ENCODE results near the gene SLC12A8. TPM values are rescaled to one million over a fixed set of nuclear protein-coding genes. Genes with fewer than 3 reads are reported as not detected.

SLC12A8 gene
- polyA plus RNA-seq, 4 donors: 0.81 to 25.4 (median 4.9) TPM

GRCh38 chr3:125043599-125044151 lies 168.9 kb downstream of the SLC12A8 start:
- H3K4me1 ChIP-seq (ENCODE audit: control insufficient read depth in 3 of 3, insufficient read depth in 2 of 3, low read depth in 1 of 3, low read length in 2 of 3): peaks cover 0 to 16% (median 10%) of the 10 kb centered on the region in 3 donors
- H3K27ac ChIP-seq (ENCODE audit: low read depth in 1 of 3, low read length in 2 of 3): peak overlapping the region in 2 of 3 donors; percentile 32 to 88
- FAIRE-seq: no peak

GRCh38 chr3:125042725-125043406 lies 169.7 kb downstream of the SLC12A8 start:
- Histone ChIP-seq H3K27me3 (ENCODE audit: control insufficient read depth in 3 of 3, insufficient read depth in 3 of 3, low read length in 3 of 3) (no peaks in the 10 kb centered on the region), H3K4me3 (ENCODE audit: low read depth in 1 of 3, low read length in 3 of 3) (no peak overlapping the region), H3K36me3 (ENCODE audit: control insufficient read depth in 3 of 3, insufficient read depth in 2 of 3, low read depth in 1 of 3, low read length in 3 of 3) (peaks cover 0 to 7% (median 0%) of the 10 kb centered on the region in 3 donors), H3K9me3 (ENCODE audit: control insufficient read depth in 2 of 2, insufficient read depth in 1 of 2, low read depth in 1 of 2, low read length in 1 of 2) (no peaks in the 10 kb centered on the region), H3K27ac (ENCODE audit: low read depth in 1 of 3, low read length in 2 of 3) (peak overlapping the region; percentile 1 to 88 (median 32)), H3K4me1 (ENCODE audit: control insufficient read depth in 3 of 3, insufficient read depth in 2 of 3, low read depth in 1 of 3, low read length in 2 of 3) (peaks cover 0 to 16% (median 10%) of the 10 kb centered on the region in 3 donors)
- DNase-seq (no peak), FAIRE-seq (no peak)
- WGBS, 3 donors: 57 to 85% (median 77%) methylated on average over 17 of the region's 17 CpGs

More at GRCh38 chr3:125043599-125044151, 168.9 kb downstream of the SLC12A8 start:
- peaks cover 0 to 9% (median 0%) of the 10 kb centered on the region in 3 donors for H3K36me3 ChIP-seq (ENCODE audit: control insufficient read depth in 3 of 3, insufficient read depth in 2 of 3, low read depth in 1 of 3, low read length in 3 of 3)
- WGBS, 3 donors: 61 to 77% (median 74%) methylated on average over 19 to 20 of the region's 20 CpGs
- no peaks in the 10 kb centered on the region for H3K9me3 ChIP-seq (ENCODE audit: control insufficient read depth in 2 of 2, insufficient read depth in 1 of 2, low read depth in 1 of 2, low read length in 1 of 2)
- H3K27me3 ChIP-seq (ENCODE audit: control insufficient read depth in 3 of 3, insufficient read depth in 3 of 3, low read length in 3 of 3): no peaks in the 10 kb centered on the region
- DNase-seq: no peak
- no peak overlapping the region for H3K4me3 ChIP-seq (ENCODE audit: low read depth in 1 of 3, low read length in 3 of 3)

- DNase-seq (no peak), FAIRE-seq (no peak)
- Histone ChIP-seq H3K27me3 (ENCODE audit: control insufficient read depth in 3 of 3, insufficient read depth in 3 of 3, low read length in 3 of 3) (no peaks in the 10 kb centered on the region), H3K9me3 (ENCODE audit: control insufficient read depth in 2 of 2, insufficient read depth in 1 of 2, low read depth in 1 of 2, low read length in 1 of 2) (peaks cover 0 to 7% of the 10 kb centered on the region in 2 donors), H3K4me1 (ENCODE audit: control insufficient read depth in 3 of 3, insufficient read depth in 2 of 3, low read depth in 1 of 3, low read length in 2 of 3) (peaks cover 0 to 10% (median 7%) of the 10 kb centered on the region in 3 donors), H3K4me3 (ENCODE audit: low read depth in 1 of 3, low read length in 3 of 3) (no peak overlapping the region), H3K27ac (ENCODE audit: low read depth in 1 of 3, low read length in 2 of 3) (peak overlapping the region in 2 of 3 donors; percentile 10 to 67), H3K36me3 (ENCODE audit: control insufficient read depth in 3 of 3, insufficient read depth in 2 of 3, low read depth in 1 of 3, low read length in 3 of 3) (peaks cover 0 to 3% (median 0%) of the 10 kb centered on the region in 3 donors)
- 63 to 76% (median 71%) methylated on average over 11 of the region's 11 CpGs for WGBS, 3 donors
Observed at GRCh38 chr3:125039131-125040100, 173.1 kb downstream of the SLC12A8 start.

GRCh38 chr3:125037498-125038150 lies 174.9 kb downstream of the SLC12A8 start:
- Histone ChIP-seq H3K27me3 (ENCODE audit: control insufficient read depth in 3 of 3, insufficient read depth in 3 of 3, low read length in 3 of 3) (no peaks in the 10 kb centered on the region), H3K9me3 (ENCODE audit: control insufficient read depth in 2 of 2, insufficient read depth in 1 of 2, low read depth in 1 of 2, low read length in 1 of 2) (peaks cover 0 to 8% of the 10 kb centered on the region in 2 donors), H3K27ac (ENCODE audit: low read depth in 1 of 3, low read length in 2 of 3) (no peak overlapping the region), H3K4me3 (ENCODE audit: low read depth in 1 of 3, low read length in 3 of 3) (no peak overlapping the region), H3K36me3 (ENCODE audit: control insufficient read depth in 3 of 3, insufficient read depth in 2 of 3, low read depth in 1 of 3, low read length in 3 of 3) (no peaks in the 10 kb centered on the region), H3K4me1 (ENCODE audit: control insufficient read depth in 3 of 3, insufficient read depth in 2 of 3, low read depth in 1 of 3, low read length in 2 of 3) (peaks cover 0 to 3% (median 2%) of the 10 kb centered on the region in 3 donors)
- no peak for DNase-seq
- FAIRE-seq: no peak
- WGBS, 3 donors: 84 to 88% (median 86%) methylated on average over 2 of the region's 2 CpGs

DNA sequence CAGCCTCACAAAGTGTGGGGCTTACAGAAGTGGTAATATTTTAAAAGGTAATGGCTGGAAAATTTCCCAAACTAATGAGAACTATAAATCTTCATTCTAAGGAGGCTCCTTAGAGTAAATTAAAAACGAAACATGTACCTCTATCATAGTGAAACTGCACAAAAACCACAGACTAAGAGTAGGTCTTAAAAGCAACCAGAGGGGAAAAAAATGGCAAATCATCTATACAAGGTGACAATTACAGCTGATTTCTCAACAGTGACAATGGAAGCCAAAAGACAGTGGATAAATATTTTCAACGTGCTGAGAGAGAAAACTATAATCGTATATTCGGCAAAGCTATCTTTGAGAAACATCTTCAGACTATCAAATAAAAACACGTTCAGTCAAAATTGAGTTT lies 177.3 kb downstream of the SLC12A8 start:
- no peak for FAIRE-seq
- Histone ChIP-seq H3K4me3 (ENCODE audit: low read depth in 1 of 3, low read length in 3 of 3) (no peak overlapping the region), H3K4me1 (ENCODE audit: control insufficient read depth in 3 of 3, insufficient read depth in 2 of 3, low read depth in 1 of 3, low read length in 2 of 3) (peaks cover 0 to 3% (median 0%) of the 10 kb centered on the region in 3 donors), H3K27me3 (ENCODE audit: control insufficient read depth in 3 of 3, insufficient read depth in 3 of 3, low read length in 3 of 3) (no peaks in the 10 kb centered on the region), H3K9me3 (ENCODE audit: control insufficient read depth in 2 of 2, insufficient read depth in 1 of 2, low read depth in 1 of 2, low read length in 1 of 2) (peaks cover 0 to 8% of the 10 kb centered on the region in 2 donors), H3K27ac (ENCODE audit: low read depth in 1 of 3, low read length in 2 of 3) (no peak overlapping the region), H3K36me3 (ENCODE audit: control insufficient read depth in 3 of 3, insufficient read depth in 2 of 3, low read depth in 1 of 3, low read length in 3 of 3) (no peaks in the 10 kb centered on the region)
- DNase-seq: no peak
- WGBS, 3 donors: 77 to 87% (median 87%) methylated on average over 5 of the region's 5 CpGs

DNA sequence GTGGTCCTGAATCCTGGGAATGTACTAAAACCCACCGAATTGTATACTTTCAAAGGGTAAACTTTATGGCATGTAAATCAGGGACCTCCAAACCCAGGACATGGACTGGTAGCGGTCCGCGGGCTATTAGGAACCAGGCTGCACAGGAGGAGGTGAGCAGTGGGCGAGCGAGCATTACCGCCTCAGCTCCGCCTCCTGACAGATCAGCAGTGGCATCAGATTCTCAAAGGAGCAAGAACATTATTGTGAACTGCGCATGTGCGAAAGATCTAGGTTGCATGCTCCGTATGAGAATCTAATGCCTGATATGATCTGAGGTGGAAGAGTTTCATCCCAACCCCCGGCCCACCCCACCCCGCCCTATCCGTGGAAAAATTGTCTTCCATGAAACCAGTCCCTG lies 178.9 kb downstream of the SLC12A8 start:
- no peak for DNase-seq
- Histone ChIP-seq H3K4me3 (ENCODE audit: low read depth in 1 of 3, low read length in 3 of 3) (no peak overlapping the region), H3K36me3 (ENCODE audit: control insufficient read depth in 3 of 3, insufficient read depth in 2 of 3, low read depth in 1 of 3, low read length in 3 of 3) (peaks cover 0 to 6% (median 0%) of the 10 kb centered on the region in 3 donors), H3K27ac (ENCODE audit: low read depth in 1 of 3, low read length in 2 of 3) (no peak overlapping the region), H3K27me3 (ENCODE audit: control insufficient read depth in 3 of 3, insufficient read depth in 3 of 3, low read length in 3 of 3) (no peaks in the 10 kb centered on the region), H3K9me3 (ENCODE audit: control insufficient read depth in 2 of 2, insufficient read depth in 1 of 2, low read depth in 1 of 2, low read length in 1 of 2) (peaks cover 0 to 8% of the 10 kb centered on the region in 2 donors), H3K4me1 (ENCODE audit: control insufficient read depth in 3 of 3, insufficient read depth in 2 of 3, low read depth in 1 of 3, low read length in 2 of 3) (no peaks in the 10 kb centered on the region)
- no peak for FAIRE-seq
- 93 to 96% (median 95%) methylated on average over 14 of the region's 14 CpGs for WGBS, 3 donors

- FAIRE-seq (no peak), DNase-seq (no peak)
- Histone ChIP-seq H3K27me3 (ENCODE audit: control insufficient read depth in 3 of 3, insufficient read depth in 3 of 3, low read length in 3 of 3) (no peaks in the 10 kb centered on the region), H3K9me3 (ENCODE audit: control insufficient read depth in 2 of 2, insufficient read depth in 1 of 2, low read depth in 1 of 2, low read length in 1 of 2) (peaks cover 0 to 8% of the 10 kb centered on the region in 2 donors), H3K36me3 (ENCODE audit: control insufficient read depth in 3 of 3, insufficient read depth in 2 of 3, low read depth in 1 of 3, low read length in 3 of 3) (peaks cover 0 to 8% (median 0%) of the 10 kb centered on the region in 3 donors), H3K27ac (ENCODE audit: low read depth in 1 of 3, low read length in 2 of 3) (no peak overlapping the region), H3K4me1 (ENCODE audit: control insufficient read depth in 3 of 3, insufficient read depth in 2 of 3, low read depth in 1 of 3, low read length in 2 of 3) (no peaks in the 10 kb centered on the region), H3K4me3 (ENCODE audit: low read depth in 1 of 3, low read length in 3 of 3) (no peak overlapping the region)
- 65 to 77% (median 68%) methylated on average over 5 of the region's 5 CpGs for WGBS, 3 donors
Observed at GRCh38 chr3:125033135-125033534, 179.4 kb downstream of the SLC12A8 start.
